Naive thymus-derived CD8-positive, alpha-beta T cell (primary cell): Measurements from ENCODE around the gene TAF4. TPM values are rescaled to one million over a fixed set of nuclear protein-coding genes. Genes with fewer than 3 reads are reported as not detected.
"Not testable (repeated sequence)": the region's sequence is repeated elsewhere in the genome, so short reads cannot be mapped to it uniquely, and the experiment has no call there.

Experiments used
- ATAC-seq, 2 donors: fragments of 150-1000 bp; cut with Tn5 transposase in 1 of 2; sonication (Bioruptor Pico), chemical (Tn5 transposase) in 1 of 2; 1 replicate in 1 of 2; 2 replicates in 1 of 2; pipeline ENCODE4 v1.10.0; 2021; ENCODE audit warnings: mild to moderate bottlenecking in 2 of 2, moderate library complexity in 2 of 2
- POLR2A ChIA-PET: fragments of 350-600 bp; sonication (Branson Sonifier 250); formaldehyde crosslinking; loops from one replicate; lab custom pipeline; 2021; ENCODE audit warnings: antibody characterized with exemption; lab: Charles Lee
- DNase-seq, 10 donors: peaks; one replicate each; pipeline versions ENCODE4 v3.0.0 to v3.0.0-alpha.2; 2020 to 2022
- H3K27ac Mint-ChIP-seq, 10 donors: one replicate each; pipeline ENCODE4 v1.8.0; 2020 to 2022; ENCODE audit warnings: mild to moderate bottlenecking in 10 of 10, mixed read lengths in 10 of 10, moderate library complexity in 4 of 10, inconsistent platforms in 1 of 10
- H3K27me3 Mint-ChIP-seq, 5 donors: one replicate each; pipeline ENCODE4 v1.8.0; 2021 to 2022; ENCODE audit warnings: mixed read lengths in 5 of 5
- H3K36me3 Mint-ChIP-seq, 3 donors: one replicate each; pipeline ENCODE4 v1.8.0; 2020 to 2022; ENCODE audit warnings: mixed read lengths in 3 of 3, mild to moderate bottlenecking in 2 of 3, inconsistent platforms in 1 of 3
- H3K4me1 Mint-ChIP-seq, 4 donors: one replicate each; pipeline ENCODE4 v1.8.0; 2021 to 2022; ENCODE audit warnings: mixed read lengths in 4 of 4
- H3K4me3 Mint-ChIP-seq, 10 donors: one replicate each; pipeline ENCODE4 v1.8.0; 2020 to 2022; ENCODE audit warnings: mild to moderate bottlenecking in 10 of 10, mixed read lengths in 10 of 10, moderate library complexity in 6 of 10, inconsistent platforms in 1 of 10
- H3K9me3 Mint-ChIP-seq, 9 donors: one replicate each; pipeline ENCODE4 v1.8.0; 2020 to 2022; ENCODE audit warnings: mixed read lengths in 9 of 9, mild to moderate bottlenecking in 3 of 9, inconsistent platforms in 1 of 9, moderate library complexity in 1 of 9
- polyA plus RNA-seq, 3 donors: library from polyadenylated mRNA; unstranded; fragments of 300-500 nt; fragmentation: Illumina TruSeq; gene quantifications; one replicate each; pipeline ENCODE4 v1.2.3, GENCODE V29; 2021
- total RNA-seq, 8 experiments: library from RNA in 2 of 8; stranded (reverse) in 2 of 8; gene quantifications; one replicate each; pipeline ENCODE4 v1.2.3 and lab custom pipeline; 2021 to 2026

The TAF4 gene
- total and polyA plus RNA-seq, 5 experiments from 2014 or later, result 0.31 to 41.5 (median 1.6) TPM

- DNase-seq (no peak), ATAC-seq (no peak)
- Mint-ChIP-seq H3K4me1 (peaks cover 0 to 2% (median 0%) of the 10 kb centered on the region in 4 donors), H3K36me3 (no peaks in the 10 kb centered on the region), H3K9me3 (no peaks in the 10 kb centered on the region), H3K27ac (no peak overlapping the region), H3K4me3 (no peak overlapping the region), H3K27me3 (peaks cover 12 to 32% (median 14%) of the 10 kb centered on the region in 5 donors)
- POLR2A ChIA-PET, result no interaction called here
Observed at GRCh38 chr20:61955668-61956395, 109.8 kb downstream of the TAF4 start.

GRCh38 chr20:61954276-61955021 is 111.2 kb downstream of the TAF4 start:
- H3K27me3 Mint-ChIP-seq, result peaks cover 12 to 31% (median 14%) of the 10 kb centered on the region in 5 donors
- H3K9me3 Mint-ChIP-seq, result no peaks in the 10 kb centered on the region
- no peaks in the 10 kb centered on the region for H3K36me3 Mint-ChIP-seq
- H3K27ac Mint-ChIP-seq, result no peak overlapping the region
- peak in 2 of 10 donors; percentile 12 to 57 for DNase-seq
- peaks cover 0 to 2% (median 0%) of the 10 kb centered on the region in 4 donors for H3K4me1 Mint-ChIP-seq
- ATAC-seq, result no peak
- POLR2A ChIA-PET, result no interaction called here
- no peak overlapping the region for H3K4me3 Mint-ChIP-seq

GRCh38 chr20:61953037-61954021 is 112.4 kb downstream of the TAF4 start:
- no peak overlapping the region for H3K4me3 Mint-ChIP-seq
- peak in 2 of 10 donors; percentile 8 to 23 for DNase-seq
- peaks cover 0 to 2% (median 0%) of the 10 kb centered on the region in 4 donors for H3K4me1 Mint-ChIP-seq
- POLR2A ChIA-PET, result no interaction called here
- peaks cover 12 to 31% (median 14%) of the 10 kb centered on the region in 5 donors for H3K27me3 Mint-ChIP-seq
- ATAC-seq, result no peak
- H3K9me3 Mint-ChIP-seq, result no peaks in the 10 kb centered on the region
- H3K36me3 Mint-ChIP-seq, result no peaks in the 10 kb centered on the region
- no peak overlapping the region for H3K27ac Mint-ChIP-seq

GRCh38 chr20:61951695-61952533 is 113.8 kb downstream of the TAF4 start:
- Mint-ChIP-seq H3K4me1 (peaks cover 0 to 2% (median 0%) of the 10 kb centered on the region in 4 donors), H3K27me3 (peaks cover 12 to 31% (median 12%) of the 10 kb centered on the region in 5 donors)

GRCh38 chr20:61950641-61951071 is 115.0 kb downstream of the TAF4 start:
- no peak for ATAC-seq
- POLR2A ChIA-PET, result no interaction called here
- Mint-ChIP-seq H3K36me3 (no peaks in the 10 kb centered on the region), H3K9me3 (no peaks in the 10 kb centered on the region), H3K4me1 (peaks cover 0 to 2% (median 0%) of the 10 kb centered on the region in 4 donors), H3K27ac (no peak overlapping the region), H3K4me3 (no peak overlapping the region), H3K27me3 (peaks cover 9 to 31% (median 12%) of the 10 kb centered on the region in 5 donors)
- DNase-seq, result peak in 2 of 10 donors; percentile 0 to 27

More at GRCh38 chr20:61951695-61952533, 113.8 kb downstream of the TAF4 start:
- DNase-seq, result peak in 2 of 10 donors; percentile 17 to 52
- no peaks in the 10 kb centered on the region for H3K9me3 Mint-ChIP-seq
- no peak for ATAC-seq
- H3K27ac Mint-ChIP-seq, result no peak overlapping the region
- no peak overlapping the region for H3K4me3 Mint-ChIP-seq
- POLR2A ChIA-PET, result no interaction called here
- no peaks in the 10 kb centered on the region for H3K36me3 Mint-ChIP-seq

GRCh38 chr20:61949714-61950640 is 115.7 kb downstream of the TAF4 start:
- no peak for ATAC-seq
- POLR2A ChIA-PET, result no interaction called here
- Mint-ChIP-seq H3K4me3 (no peak overlapping the region), H3K36me3 (no peaks in the 10 kb centered on the region), H3K9me3 (no peaks in the 10 kb centered on the region), H3K27ac (no peak overlapping the region), H3K4me1 (peaks cover 0 to 2% (median 0%) of the 10 kb centered on the region in 4 donors), H3K27me3 (peaks cover 7 to 25% (median 11%) of the 10 kb centered on the region in 5 donors)
- DNase-seq, result peak in 1 of 10 donors; percentile 58

- no peaks in the 10 kb centered on the region for H3K36me3 Mint-ChIP-seq
- H3K9me3 Mint-ChIP-seq, result no peaks in the 10 kb centered on the region
- no peak overlapping the region for H3K27ac Mint-ChIP-seq
- peaks cover 2 to 19% (median 5%) of the 10 kb centered on the region in 5 donors for H3K27me3 Mint-ChIP-seq
- ATAC-seq (no peak), DNase-seq (peak in 1 of 10 donors; percentile 23)
- peaks cover 0 to 2% (median 0%) of the 10 kb centered on the region in 4 donors for H3K4me1 Mint-ChIP-seq
- H3K4me3 Mint-ChIP-seq, result no peak overlapping the region
- POLR2A ChIA-PET, result no interaction called here
Observed at GRCh38 chr20:61949363-61949713, 116.3 kb downstream of the TAF4 start.

- H3K9me3 Mint-ChIP-seq, result no peaks in the 10 kb centered on the region
- POLR2A ChIA-PET, result no interaction called here
- no peaks in the 10 kb centered on the region for H3K36me3 Mint-ChIP-seq
- no peak overlapping the region for H3K4me3 Mint-ChIP-seq
- peaks cover 2 to 16% (median 5%) of the 10 kb centered on the region in 5 donors for H3K27me3 Mint-ChIP-seq
- no peak for ATAC-seq
- H3K27ac Mint-ChIP-seq, result no peak overlapping the region
- peak in 1 of 10 donors; percentile 23 for DNase-seq
- peaks cover 0 to 2% (median 0%) of the 10 kb centered on the region in 4 donors for H3K4me1 Mint-ChIP-seq
Observed at GRCh38 chr20:61948586-61949362, 116.9 kb downstream of the TAF4 start.

GRCh38 chr20:61948056-61948455 is 117.6 kb downstream of the TAF4 start:
- H3K27ac Mint-ChIP-seq, H3K4me3 Mint-ChIP-seq, ATAC-seq, H3K4me1 Mint-ChIP-seq, H3K9me3 Mint-ChIP-seq, POLR2A ChIA-PET, H3K36me3 Mint-ChIP-seq: not testable (repeated sequence)
- DNase-seq, result peak in 1 of 10 donors; percentile 53
- peaks cover 2 to 10% (median 5%) of the 10 kb centered on the region in 5 donors for H3K27me3 Mint-ChIP-seq

- H3K9me3 Mint-ChIP-seq, POLR2A ChIA-PET, H3K4me3 Mint-ChIP-seq, ATAC-seq, H3K27ac Mint-ChIP-seq, H3K27me3 Mint-ChIP-seq, H3K4me1 Mint-ChIP-seq, H3K36me3 Mint-ChIP-seq: not testable (repeated sequence)
- peak in 1 of 10 donors; percentile 10 for DNase-seq
Observed at GRCh38 chr20:61945495-61945894, 120.2 kb downstream of the TAF4 start.
